ENCODE measurements around the gene NXPH1. TPM values are rescaled to one million over a fixed set of nuclear protein-coding genes. Genes with fewer than 3 reads are reported as not detected.

Gene NXPH1
- total RNA-seq, 1 donor from 2014 or later = not detected

DNA sequence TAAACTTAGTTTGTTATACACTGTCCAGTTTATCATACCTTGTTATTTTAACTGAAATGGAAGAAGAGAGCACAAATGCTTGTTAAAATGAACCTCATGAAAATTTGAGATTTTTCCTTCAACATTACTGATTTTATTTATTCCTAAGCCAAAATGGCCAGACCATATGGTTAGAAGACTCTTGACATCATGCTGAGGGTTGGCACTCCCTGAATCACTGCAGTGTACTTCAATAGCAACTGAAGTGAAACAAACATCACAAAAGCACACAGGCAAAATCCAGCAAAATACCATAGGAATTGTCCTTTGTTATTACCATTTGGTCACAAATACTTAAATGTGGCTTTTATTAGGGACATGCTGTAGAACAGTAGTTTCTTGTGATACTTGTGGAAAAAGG lies 347.8 kb downstream of the NXPH1 start:
- no peak overlapping the region for H3K4me3 ChIP-seq (ENCODE audit: low read depth, low read length)
- TF ChIP-seq, protein P1, sequence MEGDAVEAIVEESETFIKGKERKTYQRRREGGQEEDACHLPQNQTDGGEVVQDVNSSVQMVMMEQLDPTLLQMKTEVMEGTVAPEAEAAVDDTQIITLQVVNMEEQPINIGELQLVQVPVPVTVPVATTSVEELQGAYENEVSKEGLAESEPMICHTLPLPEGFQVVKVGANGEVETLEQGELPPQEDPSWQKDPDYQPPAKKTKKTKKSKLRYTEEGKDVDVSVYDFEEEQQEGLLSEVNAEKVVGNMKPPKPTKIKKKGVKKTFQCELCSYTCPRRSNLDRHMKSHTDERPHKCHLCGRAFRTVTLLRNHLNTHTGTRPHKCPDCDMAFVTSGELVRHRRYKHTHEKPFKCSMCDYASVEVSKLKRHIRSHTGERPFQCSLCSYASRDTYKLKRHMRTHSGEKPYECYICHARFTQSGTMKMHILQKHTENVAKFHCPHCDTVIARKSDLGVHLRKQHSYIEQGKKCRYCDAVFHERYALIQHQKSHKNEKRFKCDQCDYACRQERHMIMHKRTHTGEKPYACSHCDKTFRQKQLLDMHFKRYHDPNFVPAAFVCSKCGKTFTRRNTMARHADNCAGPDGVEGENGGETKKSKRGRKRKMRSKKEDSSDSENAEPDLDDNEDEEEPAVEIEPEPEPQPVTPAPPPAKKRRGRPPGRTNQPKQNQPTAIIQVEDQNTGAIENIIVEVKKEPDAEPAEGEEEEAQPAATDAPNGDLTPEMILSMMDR (conservative IDR thresholded peaks at IDR 0.05; ENCODE audit: low read depth, low read length) = no peak
- no peak for DNase-seq (ENCODE audit: low read depth)

DNA sequence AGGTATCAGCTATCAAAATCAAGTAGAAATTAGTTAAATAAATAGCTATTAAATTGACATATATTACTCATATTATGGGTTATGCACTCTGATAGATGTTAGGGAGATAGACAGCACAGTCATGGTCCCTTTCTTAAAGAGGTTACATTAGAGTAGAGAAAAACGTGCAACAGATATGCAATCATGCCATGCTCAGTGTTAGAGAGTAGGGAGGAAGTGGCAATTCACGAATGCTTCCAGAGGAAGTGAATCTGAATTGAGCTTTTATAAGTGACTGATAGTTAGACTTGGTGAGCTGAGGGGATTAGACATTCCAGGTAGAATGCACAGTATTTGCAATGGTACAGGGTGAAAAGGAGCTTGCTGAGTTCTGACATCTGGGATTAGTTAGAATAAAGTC lies 349.8 kb downstream of the NXPH1 start:
- DNase-seq (ENCODE audit: low read depth) = no peak
- TF ChIP-seq, protein P1 (conservative IDR thresholded peaks at IDR 0.05; ENCODE audit: low read depth, low read length) = no peak
- H3K4me3 ChIP-seq (ENCODE audit: low read depth, low read length) = no peak overlapping the region

DNA sequence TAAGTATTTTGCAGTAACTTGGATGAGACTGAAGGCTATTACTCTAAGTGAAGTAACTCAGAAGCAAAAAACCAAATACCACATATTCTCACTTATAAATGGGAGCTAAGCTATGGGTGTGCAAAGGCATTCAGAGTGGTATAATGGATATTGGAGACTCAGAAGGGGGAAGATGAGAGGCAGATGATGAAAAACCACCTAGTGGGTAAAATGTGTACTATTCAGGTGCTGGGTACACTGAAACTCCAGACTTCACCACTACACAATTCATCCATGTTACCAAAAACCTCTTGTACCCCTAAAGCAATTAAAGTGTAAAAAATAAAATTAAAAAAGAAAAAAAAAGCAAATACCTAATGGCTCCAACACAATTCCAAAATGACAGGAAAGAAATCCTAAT lies 351.7 kb downstream of the NXPH1 start:
- no peak for DNase-seq (ENCODE audit: low read depth)
- TF ChIP-seq, protein P1 (conservative IDR thresholded peaks at IDR 0.05; ENCODE audit: low read depth, low read length) = no peak
- no peak overlapping the region for H3K4me3 ChIP-seq (ENCODE audit: low read depth, low read length)

DNA sequence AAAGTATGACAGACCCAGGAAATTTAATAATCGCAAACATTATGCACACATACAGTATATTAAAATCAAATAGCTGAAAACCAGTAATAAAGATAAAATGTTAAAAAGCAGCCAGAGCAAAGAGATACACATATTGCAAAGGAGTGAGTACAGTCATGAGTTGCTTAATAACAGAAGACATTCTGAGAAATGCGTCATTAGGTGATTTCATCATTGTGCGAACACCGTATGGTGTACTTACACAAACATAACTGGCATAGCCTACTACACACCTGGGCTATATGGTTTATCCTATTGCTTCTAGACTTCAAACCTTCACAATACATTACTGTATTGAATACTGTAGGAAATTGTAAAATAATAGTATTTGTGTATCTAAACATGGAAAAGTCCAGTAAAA lies 367.6 kb downstream of the NXPH1 start:
- TF ChIP-seq, protein P1 (conservative IDR thresholded peaks at IDR 0.05; ENCODE audit: low read depth, low read length) = no peak

More for the DNA sequence above, 367.6 kb downstream of the NXPH1 start:
- DNase-seq (ENCODE audit: low read depth) = no peak
- no peak overlapping the region for H3K4me3 ChIP-seq (ENCODE audit: low read depth, low read length)

Other genes with a start within 250 kb of the NXPH1 start
- 9.6 and 30.3 TPM in 2 replicates for gene ICA1, start 171.4 kb upstream of the NXPH1 start, total RNA-seq

Measured in epithelial cell of proximal tubule (primary cell).